IPS DF 6.9 (cell line): ENCODE results near the gene HS6ST2.
"Not testable (repeated sequence)": the region's sequence is repeated elsewhere in the genome, so short reads cannot be mapped to it uniquely, and the experiment has no call there.

Experiments used
- DNase-seq: peaks from one replicate; pipeline ENCODE4 v3.0.0-alpha.2; 2013; ENCODE audit warnings: low read depth, low spot score
- H3K27ac ChIP-seq: one replicate; pipeline ENCODE4 v1.5.1; 2013; ENCODE audit warnings: low read length, control low read depth
- H3K27me3 ChIP-seq: 2 replicates; pipeline ENCODE4 v1.6.1; 2013; ENCODE audit warnings: mild to moderate bottlenecking, low read length; ENCODE audit not compliant: control insufficient read depth, insufficient read depth
- H3K36me3 ChIP-seq: 2 replicates; pipeline ENCODE4 v1.6.1; 2013; ENCODE audit warnings: low read length; ENCODE audit not compliant: control insufficient read depth, insufficient read depth
- H3K4me1 ChIP-seq: 2 replicates; pipeline ENCODE4 v1.6.1; 2013; ENCODE audit warnings: low read length; ENCODE audit not compliant: control insufficient read depth, insufficient read depth
- H3K4me3 ChIP-seq: 2 replicates; pipeline ENCODE4 v1.5.1; 2013; ENCODE audit warnings: mild to moderate bottlenecking, low read length
- H3K9me3 ChIP-seq: 2 replicates; pipeline ENCODE4 v1.6.1; 2013; ENCODE audit warnings: low read length, inconsistent platforms; ENCODE audit not compliant: control insufficient read depth, insufficient read depth
- WGBS: extraction: QIAGEN DNeasy Blood & Tissue Kit; methylation state at CpG from one replicate; pipeline ENCODE4 v1.1.7; 2013; ENCODE audit warnings: mixed read lengths, missing lambda C conversion rate; ENCODE audit not compliant: insufficient read length, insufficient coverage; 5-methylcytosine and 5-hydroxymethylcytosine counted together

The HS6ST2 gene

GRCh38 chrX:132948648-132949260 is 9.7 kb downstream of the HS6ST2 start:
- no peaks in the 10 kb centered on the region for H3K36me3 ChIP-seq
- no peak overlapping the region for H3K4me3 ChIP-seq
- H3K9me3 ChIP-seq = no peaks in the 10 kb centered on the region
- H3K27me3 ChIP-seq = no peaks in the 10 kb centered on the region
- no CpG with 5 or more reads among the region's 4 CpGs for WGBS
- DNase-seq = no peak
- H3K27ac ChIP-seq = no peak overlapping the region
- no peaks in the 10 kb centered on the region for H3K4me1 ChIP-seq

- H3K4me1 ChIP-seq, H3K27me3 ChIP-seq, H3K36me3 ChIP-seq, H3K27ac ChIP-seq, DNase-seq, H3K9me3 ChIP-seq, H3K4me3 ChIP-seq: not testable (repeated sequence)
- no CpG with 5 or more reads among the region's 4 CpGs for WGBS
Observed at GRCh38 chrX:132945055-132945599, 13.3 kb downstream of the HS6ST2 start.

DNA sequence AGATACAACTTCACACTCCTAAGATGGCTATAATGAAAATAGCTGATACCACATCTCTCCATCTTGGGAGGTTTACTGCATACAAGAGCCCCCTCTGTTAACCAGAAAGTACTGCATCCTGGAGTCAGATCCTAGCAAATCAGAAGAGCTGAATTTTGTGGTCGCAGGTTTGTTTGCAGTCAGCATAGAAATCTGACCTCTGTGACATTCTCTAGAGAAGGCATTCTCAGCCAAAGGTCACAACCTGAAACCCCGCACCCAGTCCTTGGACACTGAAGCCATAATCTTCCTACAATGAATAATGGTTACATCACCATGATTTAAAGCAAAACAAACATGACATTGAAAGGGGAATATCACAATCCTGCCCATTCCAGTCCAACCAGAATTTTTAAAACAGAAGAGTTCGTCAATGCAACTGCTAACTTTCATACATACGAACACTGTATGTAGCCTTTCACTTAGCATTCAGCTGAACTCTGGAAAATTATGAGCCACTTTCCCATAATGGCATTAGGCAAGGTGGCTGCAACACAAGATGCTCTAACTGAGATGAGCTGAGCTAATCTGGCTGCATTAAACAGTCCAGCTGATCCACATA is 17.6 kb downstream of the HS6ST2 start:
- Histone ChIP-seq H3K27me3 (no peaks in the 10 kb centered on the region), H3K4me1 (no peaks in the 10 kb centered on the region), H3K4me3 (no peak overlapping the region), H3K9me3 (no peaks in the 10 kb centered on the region), H3K27ac (no peak overlapping the region), H3K36me3 (no peaks in the 10 kb centered on the region)
- no CpG with 5 or more reads among the region's 4 CpGs for WGBS
- no peak for DNase-seq

GRCh38 chrX:132933170-132933569 is 25.3 kb downstream of the HS6ST2 start:
- WGBS = no CpG with 5 or more reads among the region's 8 CpGs
- H3K27me3 ChIP-seq = no peaks in the 10 kb centered on the region
- DNase-seq = no peak
- H3K4me3 ChIP-seq = no peak overlapping the region
- no peak overlapping the region for H3K27ac ChIP-seq
- H3K9me3 ChIP-seq = no peaks in the 10 kb centered on the region
- H3K36me3 ChIP-seq = no peaks in the 10 kb centered on the region
- no peaks in the 10 kb centered on the region for H3K4me1 ChIP-seq

GRCh38 chrX:132924426-132924825 is 34.0 kb downstream of the HS6ST2 start:
- Histone ChIP-seq H3K27me3 (no peaks in the 10 kb centered on the region), H3K36me3 (no peaks in the 10 kb centered on the region), H3K4me1 (no peaks in the 10 kb centered on the region), H3K27ac (no peak overlapping the region), H3K9me3 (no peaks in the 10 kb centered on the region), H3K4me3 (no peak overlapping the region)
- DNase-seq = no peak
- WGBS = no CpG with 5 or more reads among the region's 5 CpGs

DNA sequence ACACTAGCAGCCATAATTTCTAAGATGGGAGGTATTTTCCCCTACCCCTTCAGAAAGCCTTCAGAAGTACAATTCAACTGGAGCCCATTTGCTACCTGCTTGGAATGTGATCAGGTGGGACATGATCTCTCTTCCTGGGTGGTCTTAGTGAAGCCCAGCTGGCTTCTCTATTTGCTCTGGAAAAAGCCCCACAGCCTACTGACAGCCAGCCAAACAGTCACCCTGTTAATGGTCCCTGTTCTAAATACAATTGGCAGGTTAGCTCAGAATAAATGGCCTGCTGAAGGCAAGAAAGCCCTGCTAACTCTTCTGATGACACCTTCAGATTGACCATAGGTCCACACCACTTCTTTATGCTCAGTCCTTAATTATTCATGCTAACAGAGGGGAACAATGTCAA is 39.9 kb downstream of the HS6ST2 start:
- H3K9me3 ChIP-seq = no peaks in the 10 kb centered on the region
- H3K27ac ChIP-seq = no peak overlapping the region
- no peaks in the 10 kb centered on the region for H3K4me1 ChIP-seq
- no peak for DNase-seq
- H3K27me3 ChIP-seq = no peaks in the 10 kb centered on the region
- H3K36me3 ChIP-seq = no peaks in the 10 kb centered on the region
- no peak overlapping the region for H3K4me3 ChIP-seq

DNA sequence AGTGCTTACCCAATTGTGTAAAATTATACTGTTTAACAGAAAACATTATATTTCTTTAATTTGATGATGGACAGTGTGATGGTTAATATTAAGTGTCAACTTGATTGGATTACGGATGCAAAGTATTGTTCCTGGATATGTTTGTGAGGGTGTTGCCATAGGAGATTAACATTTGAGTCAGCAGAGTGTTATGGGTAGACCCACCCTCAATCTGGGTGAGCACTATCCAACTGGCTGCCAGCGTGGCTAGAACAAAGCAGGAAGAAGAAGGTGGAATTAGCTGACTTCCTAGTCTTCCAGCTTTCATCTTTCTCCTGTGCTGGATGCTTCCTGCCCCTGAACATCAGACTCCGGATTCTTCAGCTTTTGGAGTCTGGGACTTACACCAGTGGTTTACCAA is 42.1 kb downstream of the HS6ST2 start:
- no CpG with 5 or more reads among the region's 3 CpGs for WGBS
- H3K27ac ChIP-seq = no peak overlapping the region
- H3K27me3 ChIP-seq = no peaks in the 10 kb centered on the region
- no peak for DNase-seq
- H3K36me3 ChIP-seq = no peaks in the 10 kb centered on the region
- peaks cover 1% of the 10 kb centered on the region; the same call in 1 of the 2 replicates for H3K9me3 ChIP-seq
- no peak overlapping the region for H3K4me3 ChIP-seq
- H3K4me1 ChIP-seq = no peaks in the 10 kb centered on the region

DNA sequence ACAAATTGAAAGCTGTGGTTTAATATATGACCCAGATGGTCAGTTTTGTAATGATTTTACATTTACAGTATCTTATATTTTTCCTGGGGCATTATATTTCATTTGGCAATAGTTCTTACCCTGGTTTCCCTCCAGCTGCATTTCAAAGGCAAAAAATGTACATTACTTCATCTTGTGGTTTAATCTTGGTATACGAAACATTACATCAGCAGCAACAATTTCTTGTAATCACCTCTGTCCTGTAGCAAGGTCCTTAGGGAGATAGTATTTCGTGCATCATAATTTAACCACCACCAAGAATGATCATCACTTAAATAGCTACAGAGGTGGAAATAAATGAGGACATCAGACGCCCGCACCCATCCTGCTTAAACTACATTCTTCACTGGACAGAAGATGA is 48.8 kb downstream of the HS6ST2 start:
- H3K4me3 ChIP-seq = no peak overlapping the region
- WGBS = no CpG with 5 or more reads among the region's 4 CpGs
- no peaks in the 10 kb centered on the region for H3K27me3 ChIP-seq
- no peak for DNase-seq
- H3K27ac ChIP-seq = no peak overlapping the region
- no peaks in the 10 kb centered on the region for H3K36me3 ChIP-seq
- no peaks in the 10 kb centered on the region for H3K4me1 ChIP-seq
- H3K9me3 ChIP-seq = peaks cover 1% of the 10 kb centered on the region; the same call in 1 of the 2 replicates

- Histone ChIP-seq H3K4me1 (no peaks in the 10 kb centered on the region), H3K36me3 (no peaks in the 10 kb centered on the region), H3K27ac (no peak overlapping the region), H3K4me3 (no peak overlapping the region), H3K27me3 (no peaks in the 10 kb centered on the region), H3K9me3 (peaks cover 1% of the 10 kb centered on the region; the same call in 1 of the 2 replicates)
- DNase-seq = no peak
Observed at GRCh38 chrX:132908891-132909290, 49.5 kb downstream of the HS6ST2 start.

DNA sequence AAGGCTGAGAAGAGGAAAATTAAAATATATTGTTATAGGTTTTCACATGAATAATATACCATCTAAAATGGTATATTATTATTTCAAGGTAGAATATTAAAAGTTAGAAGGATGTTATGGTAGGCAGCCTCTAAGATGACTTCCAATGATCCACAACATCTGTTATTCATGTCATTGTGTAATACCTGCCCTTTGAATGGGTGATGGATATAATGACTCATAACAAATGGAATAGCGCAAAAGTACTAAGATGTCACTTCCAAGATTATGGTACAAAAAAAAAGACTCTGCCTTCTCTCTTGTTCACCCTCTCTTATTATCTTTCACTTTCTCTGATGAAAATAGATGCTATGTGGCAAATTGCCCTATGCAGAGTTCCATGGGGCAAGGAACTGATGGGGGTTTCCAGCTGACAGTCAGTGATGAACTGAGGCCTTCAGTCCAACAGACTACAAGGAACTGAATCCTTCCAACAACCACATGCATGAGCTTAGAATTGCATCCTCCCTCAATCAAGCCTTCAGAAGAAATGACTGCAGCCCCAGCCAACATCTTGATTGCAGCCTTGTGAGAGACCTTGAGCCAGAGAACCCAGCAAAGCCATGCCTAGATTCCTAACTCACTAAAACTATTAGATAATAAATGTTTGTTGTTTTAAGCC is 57.7 kb downstream of the HS6ST2 start:
- Histone ChIP-seq H3K36me3 (no peaks in the 10 kb centered on the region), H3K4me3 (no peak overlapping the region), H3K9me3 (no peaks in the 10 kb centered on the region), H3K27me3 (no peaks in the 10 kb centered on the region), H3K4me1 (no peaks in the 10 kb centered on the region), H3K27ac (no peak overlapping the region)
- DNase-seq = no peak
- no CpG with 5 or more reads among the region's 1 CpG for WGBS

DNA sequence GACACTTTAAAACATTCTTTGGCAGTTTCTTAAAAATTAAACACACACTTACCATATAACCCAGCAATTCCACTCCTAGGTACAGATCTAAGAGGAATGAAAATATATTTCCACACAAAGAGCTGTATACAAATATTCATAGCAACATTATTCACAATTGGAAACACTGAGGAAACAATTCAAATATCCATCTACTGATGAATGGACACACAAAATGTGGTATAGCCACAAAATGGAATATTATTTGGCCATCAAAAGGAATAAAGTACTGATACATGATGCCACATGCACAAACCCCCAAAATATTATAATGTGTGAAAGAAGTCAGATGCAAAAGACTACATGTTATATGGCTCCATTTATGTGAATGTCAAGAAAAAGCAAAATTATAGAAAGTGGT is 70.9 kb downstream of the HS6ST2 start:
- no peaks in the 10 kb centered on the region for H3K4me1 ChIP-seq
- H3K27ac ChIP-seq = no peak overlapping the region
- H3K9me3 ChIP-seq = no peaks in the 10 kb centered on the region; the same call in 1 of the 2 replicates
- H3K27me3 ChIP-seq = no peaks in the 10 kb centered on the region
- no peak for DNase-seq
- H3K36me3 ChIP-seq = no peaks in the 10 kb centered on the region
- no peak overlapping the region for H3K4me3 ChIP-seq
